Measurements from ENCODE around the gene MTHFD2. TPM values are rescaled to one million over a fixed set of nuclear protein-coding genes. Genes with fewer than 3 reads are reported as not detected.
A peak's percentile ranks its signal among the peaks of the same experiment; 100 is the strongest.

The MTHFD2 gene
- total and polyA plus RNA-seq, 5 donors = 6.7 to 18.0 (median 8.7) TPM

DNA sequence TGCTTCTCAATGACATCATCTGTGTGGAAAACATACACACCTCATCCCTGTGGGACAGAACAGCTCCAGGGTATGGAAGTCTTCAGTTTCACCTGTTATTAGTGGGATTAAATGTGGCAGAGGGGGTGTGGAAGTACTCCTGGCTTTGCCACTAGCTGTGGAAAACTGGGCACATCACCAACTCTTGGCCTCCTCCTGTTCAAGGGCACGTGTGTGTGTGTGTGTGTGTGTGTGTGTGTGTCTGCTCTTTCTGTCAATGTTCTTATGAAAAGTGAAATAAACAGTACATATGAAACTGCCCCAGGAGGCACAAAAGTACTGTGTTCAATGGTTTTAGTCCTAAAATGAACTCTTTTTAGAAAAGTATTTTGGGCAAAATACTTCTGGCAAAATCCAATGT lies 65.9 kb downstream of the MTHFD2 start:
- ATAC-seq (no peak), DNase-seq (no peak)
- 39% methylated on average over 1 of the region's 1 CpG for WGBS
- Histone ChIP-seq H3K4me3 (ENCODE audit: low read length) (no peak overlapping the region), H3K4me1 (ENCODE audit: control insufficient read depth, insufficient read depth, low read length) (no peaks in the 10 kb centered on the region), H3K27ac (ENCODE audit: low read length) (no peak overlapping the region), H3K27me3 (ENCODE audit: control insufficient read depth, insufficient read depth) (no peaks in the 10 kb centered on the region), H3K9me3 (ENCODE audit: control insufficient read depth, low read length) (no peaks in the 10 kb centered on the region)
- intact Hi-C loops (cut with DNase I) = no loop called here

- DNase-seq (no peak), ATAC-seq (peak in 1 of 2 donors; percentile 48)
- Histone ChIP-seq H3K9me3 (ENCODE audit: control insufficient read depth, low read length) (no peaks in the 10 kb centered on the region), H3K4me3 (ENCODE audit: low read length) (no peak overlapping the region), H3K4me1 (ENCODE audit: control insufficient read depth, insufficient read depth, low read length) (no peaks in the 10 kb centered on the region), H3K27ac (ENCODE audit: low read length) (no peak overlapping the region), H3K27me3 (ENCODE audit: control insufficient read depth, insufficient read depth) (no peaks in the 10 kb centered on the region)
- intact Hi-C loops (cut with DNase I) = no loop called here
- 48% methylated on average over 4 of the region's 4 CpGs for WGBS
Measured at GRCh38 chr2:74267068-74267467, 68.7 kb downstream of the MTHFD2 start.

Other genes with a start within 250 kb of the MTHFD2 start
- 1 to 10 TPM; 2.5 to 3.3 (median 2.9) TPM for gene TET3, start 213.7 kb upstream of the MTHFD2 start, total RNA-seq
- 1.1 TPM for gene TET3, start 213.7 kb upstream of the MTHFD2 start, polyA plus RNA-seq
- gene BOLA3, start 50.7 kb upstream of the MTHFD2 start, total RNA-seq = 100 to 1,000 TPM in 2 of 4 donors, 10 to 100 TPM in 2; 75.5 to 111 (median 96.2) TPM
- gene BOLA3, start 50.7 kb upstream of the MTHFD2 start, polyA plus RNA-seq = 327 TPM
- gene MOB1A, start 19.7 kb upstream of the MTHFD2 start, total RNA-seq = 10 to 100 TPM; 54.6 to 78.3 (median 62.8) TPM
- 24.8 TPM for gene MOB1A, start 19.7 kb upstream of the MTHFD2 start, polyA plus RNA-seq
- 1 to 10 TPM in 3 of 4 donors, under 1 TPM in 1; 0.29 to 2.8 (median 1.1) TPM for gene SLC4A5, start 144.8 kb downstream of the MTHFD2 start, total RNA-seq
- 0.79 TPM for gene SLC4A5, start 144.8 kb downstream of the MTHFD2 start, polyA plus RNA-seq
- 100 to 1,000 TPM; 102 to 131 (median 125) TPM for gene DCTN1, start 181.7 kb downstream of the MTHFD2 start, total RNA-seq
- gene DCTN1, start 181.7 kb downstream of the MTHFD2 start, polyA plus RNA-seq = 71.7 TPM
- gene C2orf81, start 223.0 kb downstream of the MTHFD2 start, total RNA-seq = 1 to 10 TPM in 3 of 4 donors, under 1 TPM in 1; 0.88 to 1.6 (median 1.1) TPM
- gene C2orf81, start 223.0 kb downstream of the MTHFD2 start, polyA plus RNA-seq = 1.00 TPM
- 1 to 10 TPM; 3.4 to 4.5 (median 3.5) TPM for gene WDR54, start 223.1 kb downstream of the MTHFD2 start, total RNA-seq
- gene WDR54, start 223.1 kb downstream of the MTHFD2 start, polyA plus RNA-seq = 3.4 TPM
- 10 to 100 TPM; 21.5 to 27.9 (median 25.9) TPM for gene RTKN, start 243.3 kb downstream of the MTHFD2 start, total RNA-seq
- gene RTKN, start 243.3 kb downstream of the MTHFD2 start, polyA plus RNA-seq = 16.2 TPM